Uterus (tissue), 4 donors: ENCODE data around the gene PIH1D1. TPM values are rescaled to one million over a fixed set of nuclear protein-coding genes. Genes with fewer than 3 reads are reported as not detected.

Experiments used
- DNase-seq, 2 donors: peaks; one replicate each; pipeline ENCODE4 v3.0.0-alpha.2; 2019 to 2020
- H3K27ac ChIP-seq, 2 donors: fragments of 200-600 bp; sonication (generic); 1 replicate in 1 of 2; 2 replicates in 1 of 2; pipeline ENCODE4 v1.5.1; 2016 to 2018
- H3K27me3 ChIP-seq, 2 donors: fragments of 200-600 bp; sonication (generic); one replicate each; pipeline ENCODE4 v1.5.1; 2018 to 2019; ENCODE audit warnings: control low read depth in 1 of 2
- H3K36me3 ChIP-seq, 2 donors: fragments of 200-600 bp; sonication (generic); one replicate each; pipeline ENCODE4 v1.5.1; 2019; ENCODE audit warnings: control low read depth in 1 of 2
- H3K4me1 ChIP-seq, 2 donors: fragments of 200-600 bp; sonication (generic); one replicate each; pipeline ENCODE4 v1.5.1; 2018 to 2019; ENCODE audit warnings: control low read depth in 1 of 2
- H3K4me3 ChIP-seq, 2 donors: fragments of 200-600 bp; sonication (generic); 1 replicate in 1 of 2; 2 replicates in 1 of 2; pipeline ENCODE4 v1.5.1; 2018 to 2019; ENCODE audit warnings: mild to moderate bottlenecking in 1 of 2
- H3K9me3 ChIP-seq, 2 donors: fragments of 200-600 bp; sonication (generic); one replicate each; pipeline ENCODE4 v1.5.1; 2019; ENCODE audit warnings: control low read depth in 1 of 2
- CTCF ChIP-seq, 4 experiments: fragments of 200-600 bp in 2 of 4; fragments of 450-650 bp in 2 of 4; sonication (generic) in 2 of 4; IDR thresholded peaks; one replicate each; pipeline ENCODE4 v1.5.1; 2016 to 2019; ENCODE audit warnings: antibody characterized with exemption in 4 of 4, mild to moderate bottlenecking in 2 of 4, moderate library complexity in 1 of 4
- POLR2A ChIP-seq, 2 donors: fragments of 450-650 bp; IDR thresholded peaks; one replicate each; pipeline ENCODE4 v1.6.1; 2016; ENCODE audit warnings: antibody characterized with exemption in 2 of 2, mild to moderate bottlenecking in 1 of 2, moderate library complexity in 1 of 2
- intact Hi-C: fragments of 100-400 bp; cut with DNase I; formaldehyde crosslinking; loops from one replicate; pipeline ENCODE4 v1.15.1; 2023; ENCODE audit warnings: low total_unique reads
- total RNA-seq, 4 donors: library from RNA; depleted of rRNA in 3 of 4; stranded (reverse); fragments of >200 nt in 3 of 4; gene quantifications; one replicate each; pipeline versions ENCODE4 v1.1.0 to v1.2.4, GENCODE V29; 2014 to 2023
- donor health status: DM: yes; HTN: yes; CAD: no.

Gene PIH1D1
- total RNA-seq, 4 donors from 2014 or later = 31.2 to 70.2 (median 46.5) TPM

GRCh38 chr19:49442354-49442753, 9.3 kb downstream of the PIH1D1 start:
- no peaks in the 10 kb centered on the region for H3K27me3 ChIP-seq

DNA sequence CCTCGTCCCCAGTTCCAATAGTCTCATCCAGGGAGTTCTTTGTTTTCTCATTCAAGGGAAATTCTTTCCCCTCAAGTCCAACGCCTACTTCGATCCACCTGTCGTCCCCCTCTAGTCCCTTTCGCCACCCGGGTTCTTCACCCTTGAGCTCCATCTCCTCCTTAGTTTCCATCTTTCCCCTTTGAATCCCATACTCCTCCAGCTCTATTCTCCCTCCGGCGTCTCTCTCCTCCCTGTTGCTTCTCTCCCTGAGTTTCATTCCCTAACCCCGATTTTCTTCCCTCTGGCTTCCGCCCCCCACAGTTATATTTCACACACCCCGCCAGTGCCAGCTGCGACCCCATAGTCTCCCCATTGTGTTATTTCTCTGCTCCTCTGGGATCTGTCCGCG, 9.7 kb downstream of the PIH1D1 start:
- Histone ChIP-seq H3K9me3 (no peaks in the 10 kb centered on the region), H3K27ac (peak overlapping the region; percentile 79 to 84), H3K27me3 (no peaks in the 10 kb centered on the region), H3K4me1 (peaks cover 0 to 6% of the 10 kb centered on the region in 2 donors), H3K36me3 (no peaks in the 10 kb centered on the region), H3K4me3 (no peak overlapping the region)
- intact Hi-C loops = no loop called here
- TF ChIP-seq CTCF (IDR thresholded peaks at IDR 0.05) (no peak), POLR2A (IDR thresholded peaks at IDR 0.05) (no peak)
- no peak for DNase-seq

More at GRCh38 chr19:49442354-49442753, 9.3 kb downstream of the PIH1D1 start:
- TF ChIP-seq POLR2A (IDR thresholded peaks at IDR 0.05) (no peak), CTCF (IDR thresholded peaks at IDR 0.05) (no peak)
- peak overlapping the region; percentile 79 to 84 for H3K27ac ChIP-seq
- peaks cover 0 to 6% of the 10 kb centered on the region in 2 donors for H3K4me1 ChIP-seq
- no peaks in the 10 kb centered on the region for H3K36me3 ChIP-seq
- H3K9me3 ChIP-seq = no peaks in the 10 kb centered on the region
- peak; percentile 65 to 70 for DNase-seq
- intact Hi-C loops = no loop called here
- peak overlapping the region; percentile 45 to 56 for H3K4me3 ChIP-seq

- peak; percentile 72 to 76 for DNase-seq
- Histone ChIP-seq H3K36me3 (no peaks in the 10 kb centered on the region), H3K27me3 (no peaks in the 10 kb centered on the region), H3K4me1 (peaks cover 0 to 6% of the 10 kb centered on the region in 2 donors), H3K27ac (peak within 1 kb of the TSS; percentile 79 to 84), H3K4me3 (no peak within 1 kb of the TSS), H3K9me3 (no peaks in the 10 kb centered on the region)
- no peak for TF ChIP-seq CTCF (IDR thresholded peaks at IDR 0.05)
- TF ChIP-seq POLR2A (IDR thresholded peaks at IDR 0.05) = no peak
- intact Hi-C loops = no loop called here
These were observed 10.2 kb downstream of the PIH1D1 start, which contains the start of gene SLC17A7 for GRCh38 chr19:49441210-49441959. TSS of gene SLC17A7 (minus strand) at chr19:49441527. CDS start at chr19:49441379, 148 bp downstream.

DNA sequence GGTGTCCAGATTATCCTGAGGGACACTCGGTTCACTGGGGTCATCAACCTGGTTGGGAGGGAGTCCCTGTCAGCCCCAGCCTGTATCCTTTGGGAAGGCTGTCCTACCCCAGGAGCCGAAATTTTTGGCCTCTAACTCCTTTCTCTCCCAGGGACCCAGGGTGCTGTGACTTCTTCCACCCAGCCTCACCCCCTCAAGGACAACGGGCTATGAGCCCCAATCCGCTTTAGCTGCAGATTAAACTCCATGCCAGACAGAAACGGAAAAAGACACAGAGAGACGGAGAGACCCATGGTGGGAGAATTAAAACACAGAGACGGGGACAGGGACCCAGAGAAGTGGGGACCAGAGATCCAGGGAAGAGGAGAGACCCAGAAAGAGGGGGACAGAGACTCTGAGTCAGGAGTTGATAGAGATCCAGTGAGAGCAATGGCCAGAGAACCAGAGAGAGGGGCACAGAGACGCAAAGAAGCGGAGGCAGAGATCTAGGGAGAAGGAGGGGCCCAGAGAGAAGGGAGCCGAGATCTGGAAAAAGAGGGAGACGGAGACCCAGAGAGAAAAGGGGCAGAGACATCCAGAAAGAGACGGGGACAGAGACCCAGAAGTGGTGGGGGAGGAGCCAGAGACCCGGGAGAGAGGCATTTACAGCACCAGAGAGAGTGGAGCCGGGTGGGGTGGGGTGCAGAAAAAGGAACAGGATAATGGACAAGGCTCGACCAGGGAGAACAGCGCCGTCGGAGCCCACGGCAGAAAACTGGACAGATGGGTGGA, 11.0 kb downstream of the PIH1D1 start:
- Histone ChIP-seq H3K27ac (peak overlapping the region in 1 of 2 donors; percentile 61), H3K9me3 (no peaks in the 10 kb centered on the region), H3K36me3 (no peaks in the 10 kb centered on the region), H3K4me3 (no peak overlapping the region), H3K27me3 (no peaks in the 10 kb centered on the region), H3K4me1 (peaks cover 0 to 6% of the 10 kb centered on the region in 2 donors)
- no peak for DNase-seq
- intact Hi-C loops = no loop called here
- TF ChIP-seq CTCF (IDR thresholded peaks at IDR 0.05) = no peak
- no peak for TF ChIP-seq POLR2A (IDR thresholded peaks at IDR 0.05)

GRCh38 chr19:49439836-49440235, 11.8 kb downstream of the PIH1D1 start:
- H3K4me3 ChIP-seq = no peak overlapping the region
- DNase-seq = no peak
- H3K27ac ChIP-seq = no peak overlapping the region
- H3K9me3 ChIP-seq = no peaks in the 10 kb centered on the region
- intact Hi-C loops = loop anchor here (10.0 kb wide), 1 partner anchor 215 kb away; no protein-coding TSS in a partner anchor
- H3K36me3 ChIP-seq = no peaks in the 10 kb centered on the region
- H3K4me1 ChIP-seq = peaks cover 0 to 6% of the 10 kb centered on the region in 2 donors
- H3K27me3 ChIP-seq = no peaks in the 10 kb centered on the region
- no peak for TF ChIP-seq CTCF (IDR thresholded peaks at IDR 0.05)
- TF ChIP-seq POLR2A (IDR thresholded peaks at IDR 0.05) = no peak
